GM19328 (cell line): ENCODE measurements around the gene CMIP.

Experiments used
- ATAC-seq: cut with Tn5 transposase; IDR thresholded peaks from one replicate; pipeline ENCODE4 v1.9.1; 2021; ENCODE audit warnings: mild to moderate bottlenecking, moderate library complexity; ENCODE audit not compliant: unreplicated experiment

CMIP gene

GRCh38 chr16:81755915-81756614 is 311.5 kb downstream of the CMIP start:
- ATAC-seq: no peak

- ATAC-seq: no peak
Observed at GRCh38 chr16:81756615-81757356, 312.2 kb downstream of the CMIP start.

- ATAC-seq: no peak
Observed at GRCh38 chr16:81758376-81758775, 313.8 kb downstream of the CMIP start.
